ENCODE data around the gene GALNT13. TPM values are rescaled to one million over a fixed set of nuclear protein-coding genes. Genes with fewer than 3 reads are reported as not detected.
A peak's percentile ranks its signal among the peaks of the same experiment; 100 is the strongest.

Gene GALNT13
- polyA plus RNA-seq, 2 of the 4 experiments (the other 2 are of a cell fraction), result 12.1 to 15.6 TPM

- peak overlapping the region; percentile 72; the same call in 2 of the 3 replicates for H3K4me2 ChIP-seq
- H3K27ac ChIP-seq, result peak overlapping the region; percentile 84 to 93; a peak in 5 of 6 replicates
- H3K4me1 ChIP-seq, result peaks cover 55% of the 10 kb centered on the region
- H3K4me3 ChIP-seq, result no peak overlapping the region
- no peaks in the 10 kb centered on the region for H3K9me3 ChIP-seq
- ATAC-seq (no peak), FAIRE-seq (no peak), DNase-seq (ENCODE audit: low read depth in 1 of 2, low spot score in 1 of 2) (peak in 1 of 2 experiments; percentile 21)
- WGBS (ENCODE audit: missing lambda C conversion rate), result 94% methylated on average over 2 of the region's 2 CpGs
- POLR2A ChIA-PET, result interaction anchor here (1.6 kb wide), 1 partner anchor 271 kb away, joined by 17 read pairs; the partner anchor contains the start of gene GALNT13
- CTCF ChIA-PET, result interaction anchor here (1.2 kb wide), 1 partner anchor 271 kb away, joined by 4 read pairs; the partner anchor contains the start of gene GALNT13
- TF ChIP-seq USF2 (IDR thresholded peaks at IDR 0.05) (no peak), BCL3 (IDR thresholded peaks at IDR 0.05) (no peak), TFCP2L1 (CRISPR knock-in tag; IDR thresholded peaks at IDR 0.05) (no peak), CHD4 (IDR thresholded peaks at IDR 0.05; ENCODE audit: borderline replicate concordance) (no peak), CEBPB (IDR thresholded peaks at IDR 0.05) (no peak), JUN (IDR thresholded peaks at IDR 0.05) (no peak), MYC (IDR thresholded peaks at IDR 0.05; ENCODE audit: borderline replicate concordance, low read length) (no peak), ESRRA (IDR thresholded peaks at IDR 0.05; ENCODE audit: borderline replicate concordance, low read length) (no peak), HEYL (CRISPR knock-in tag; IDR thresholded peaks at IDR 0.05) (no peak), SMC3 (IDR thresholded peaks at IDR 0.05) (no peak), HOXB5 (CRISPR knock-in tag; IDR thresholded peaks at IDR 0.05) (no peak), CHD2 (IDR thresholded peaks at IDR 0.05; ENCODE audit: low read length, partially characterized antibody) (no peak), CBX8 (IDR thresholded peaks at IDR 0.05) (no peak), POLR2A (IDR thresholded peaks at IDR 0.05; ENCODE audit: low read length) (no peak), ZSCAN20 (CRISPR knock-in tag; IDR thresholded peaks at IDR 0.05) (no peak), KDM5A (IDR thresholded peaks at IDR 0.05) (no peak), CTCF (IDR thresholded peaks at IDR 0.05) (no peak), ZFP36 (IDR thresholded peaks at IDR 0.05; ENCODE audit: borderline replicate concordance, partially characterized antibody) (no peak), RAD21 (conservative IDR thresholded peaks at IDR 0.05 in 1 of 2, IDR thresholded peaks at IDR 0.05 in 1 of 2) (no peak), HES2 (IDR thresholded peaks at IDR 0.05) (no peak)
Measured at GRCh38 chr2:154142480-154142879, 270.8 kb downstream of the GALNT13 start.

GRCh38 chr2:154143105-154143504 is 271.4 kb downstream of the GALNT13 start:
- CTCF ChIA-PET, result interaction anchor here (0.6 to 1.2 kb wide), 2 partner anchors 272 to 1953 kb away, joined by 3 to 4 read pairs; partner anchors contain the start of gene GALNT13
- Histone ChIP-seq H3K4me2 (peak overlapping the region; percentile 72), H3K4me3 (no peak overlapping the region), H3K4me1 (peaks cover 51% of the 10 kb centered on the region), H3K9me3 (no peaks in the 10 kb centered on the region), H3K27ac (peak overlapping the region; percentile 84 to 93)
- TF ChIP-seq EHMT2 (IDR thresholded peaks at IDR 0.05; ENCODE audit: low read depth) (no peak), HOXB13 (CRISPR knock-in tag; IDR thresholded peaks at IDR 0.05; ENCODE audit: low read depth) (no peak), POLR2A (IDR thresholded peaks at IDR 0.05; ENCODE audit: low read length) (no peak), ELK1 (IDR thresholded peaks at IDR 0.05; ENCODE audit: low read depth, low read length) (no peak), JUNB (IDR thresholded peaks at IDR 0.05) (no peak), KDM1A (IDR thresholded peaks at IDR 0.05; ENCODE audit: low read depth) (no peak), HES2 (IDR thresholded peaks at IDR 0.05) (no peak), ZNF302 (CRISPR knock-in tag; IDR thresholded peaks at IDR 0.05) (no peak), SREBF2 (IDR thresholded peaks at IDR 0.05) (no peak), EHF (CRISPR knock-in tag; IDR thresholded peaks at IDR 0.05) (no peak), RFX5 (IDR thresholded peaks at IDR 0.05) (no peak), PHF8 (IDR thresholded peaks at IDR 0.05; ENCODE audit: borderline replicate concordance, low read depth) (no peak), ZFP36 (IDR thresholded peaks at IDR 0.05; ENCODE audit: borderline replicate concordance, partially characterized antibody) (no peak), ZSCAN20 (CRISPR knock-in tag; IDR thresholded peaks at IDR 0.05) (no peak), USF2 (IDR thresholded peaks at IDR 0.05) (no peak), SMC3 (IDR thresholded peaks at IDR 0.05) (no peak), HOXB5 (CRISPR knock-in tag; IDR thresholded peaks at IDR 0.05) (no peak), NFE2L2 (conservative IDR thresholded peaks at IDR 0.05; ENCODE audit: low read length) (no peak)
- DNase-seq (ENCODE audit: low read depth in 1 of 2, low spot score in 1 of 2) (peak in 1 of 2 experiments; percentile 10), ATAC-seq (peak; percentile 49 to 55; a peak in 4 of 6 replicates), FAIRE-seq (no peak)
- 75% methylated on average over 4 of the region's 4 CpGs for WGBS (ENCODE audit: missing lambda C conversion rate)
- POLR2A ChIA-PET, result interaction anchor here (1.6 kb wide), 1 partner anchor 272 kb away, joined by 17 read pairs; the partner anchor contains the start of gene GALNT13
